Breast epithelium (tissue), 3 donors: Measurements from ENCODE around the gene ANGEL2.

Experiments used
- POLR2AphosphoS5 ChIP-seq, 3 donors: sonication (generic); formaldehyde crosslinking; IDR thresholded peaks; one replicate each; pipeline ENCODE4 v1.6.1; 2017; ENCODE audit warnings: antibody characterized with exemption in 3 of 3
- TF ChIP-seq, protein P1 (sequence below), 3 donors: fragments of 450-650 bp; IDR thresholded peaks; one replicate each; pipeline ENCODE4 v1.5.1; 2016 to 2017; ENCODE audit warnings: antibody characterized with exemption in 3 of 3, mild to moderate bottlenecking in 3 of 3, moderate library complexity in 3 of 3

DNA sequence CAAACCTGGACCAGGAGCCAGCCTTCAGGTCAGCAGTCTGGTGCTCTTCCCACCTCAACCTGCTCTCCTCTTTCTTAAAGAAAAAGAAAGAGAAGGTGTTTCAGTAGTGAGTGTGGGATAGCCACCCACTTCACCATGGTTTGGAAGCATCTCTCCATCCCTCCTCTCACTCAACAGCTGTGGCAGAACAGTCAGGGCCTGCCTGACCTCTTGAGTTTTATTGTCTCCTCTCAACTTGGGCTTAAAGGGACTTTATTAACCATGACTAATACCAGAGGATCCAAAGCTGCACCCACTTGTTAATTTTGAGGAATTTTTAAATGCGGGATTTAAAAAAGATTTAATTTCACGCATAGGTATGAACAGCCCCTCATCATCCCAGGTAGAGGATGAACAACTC lies 65.9 kb downstream of the ANGEL2 start:
- TF ChIP-seq, protein P1, sequence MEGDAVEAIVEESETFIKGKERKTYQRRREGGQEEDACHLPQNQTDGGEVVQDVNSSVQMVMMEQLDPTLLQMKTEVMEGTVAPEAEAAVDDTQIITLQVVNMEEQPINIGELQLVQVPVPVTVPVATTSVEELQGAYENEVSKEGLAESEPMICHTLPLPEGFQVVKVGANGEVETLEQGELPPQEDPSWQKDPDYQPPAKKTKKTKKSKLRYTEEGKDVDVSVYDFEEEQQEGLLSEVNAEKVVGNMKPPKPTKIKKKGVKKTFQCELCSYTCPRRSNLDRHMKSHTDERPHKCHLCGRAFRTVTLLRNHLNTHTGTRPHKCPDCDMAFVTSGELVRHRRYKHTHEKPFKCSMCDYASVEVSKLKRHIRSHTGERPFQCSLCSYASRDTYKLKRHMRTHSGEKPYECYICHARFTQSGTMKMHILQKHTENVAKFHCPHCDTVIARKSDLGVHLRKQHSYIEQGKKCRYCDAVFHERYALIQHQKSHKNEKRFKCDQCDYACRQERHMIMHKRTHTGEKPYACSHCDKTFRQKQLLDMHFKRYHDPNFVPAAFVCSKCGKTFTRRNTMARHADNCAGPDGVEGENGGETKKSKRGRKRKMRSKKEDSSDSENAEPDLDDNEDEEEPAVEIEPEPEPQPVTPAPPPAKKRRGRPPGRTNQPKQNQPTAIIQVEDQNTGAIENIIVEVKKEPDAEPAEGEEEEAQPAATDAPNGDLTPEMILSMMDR (IDR thresholded peaks at IDR 0.05), result no peak
- TF ChIP-seq POLR2AphosphoS5 (IDR thresholded peaks at IDR 0.05), result no peak
